K562 (cell line): Measurements from ENCODE around the gene CHRM4. TPM values are rescaled to one million over a fixed set of nuclear protein-coding genes. Genes with fewer than 3 reads are reported as not detected.
A peak's percentile ranks its signal among the peaks of the same experiment; 100 is the strongest.

Experiments used
- E2F8 ChIP-seq: fragments of 450-650 bp; IDR thresholded peaks from 2 replicates; pipeline ENCODE4 v1.7.1; 2018; ENCODE audit warnings: mild to moderate bottlenecking, low read depth; ENCODE audit not compliant: partially characterized antibody
- HDAC6 ChIP-seq: IDR thresholded peaks from 2 replicates; pipeline ENCODE4 v1.6.1; 2012; ENCODE audit warnings: low read depth, mild to moderate bottlenecking, control low read depth, inconsistent platforms, low read length, moderate library complexity
- HNRNPK ChIP-seq: fragments of 200-400 bp; formaldehyde crosslinking; IDR thresholded peaks from one replicate; pipeline ENCODE4 v1.6.1; 2018; ENCODE audit warnings: mild to moderate bottlenecking, low read depth, low read length; ENCODE audit not compliant: poor library complexity, severe bottlenecking
- KLF16 ChIP-seq: IDR thresholded peaks from 2 replicates; pipeline ENCODE4 v1.6.1; 2016; ENCODE audit warnings: antibody characterized with exemption
- MCM3 ChIP-seq: fragments of 450-650 bp; IDR thresholded peaks from 2 replicates; pipeline ENCODE4 v1.6.1; 2016
- MGA ChIP-seq: fragments of 450-650 bp; IDR thresholded peaks from 2 replicates; pipeline ENCODE4 v1.6.1; 2016; ENCODE audit warnings: mild to moderate bottlenecking, moderate library complexity
- NFRKB ChIP-seq: fragments of 450-650 bp; IDR thresholded peaks from 2 replicates; pipeline ENCODE4 v1.6.1; 2016; ENCODE audit warnings: low read depth
- SMAD1 ChIP-seq: fragments of 150-350 bp; IDR thresholded peaks from 2 replicates; pipeline ENCODE4 v1.6.1; 2014; ENCODE audit warnings: low read length, low read depth; ENCODE audit not compliant: partially characterized antibody
- ZFP30 ChIP-seq: fragments of 250-450 bp; sonication (Bioruptor Pico); IDR thresholded peaks from 2 replicates; pipeline ENCODE4 v1.8.0; 2022; ENCODE audit warnings: moderate library complexity, mild to moderate bottlenecking, inconsistent platforms, borderline replicate concordance
- ZNF224 ChIP-seq: sonication (generic); formaldehyde crosslinking; IDR thresholded peaks from 2 replicates; pipeline ENCODE4 v1.8.0; 2022; ENCODE audit warnings: mild to moderate bottlenecking, missing genetic modification reagents
- ZZZ3 ChIP-seq: fragments of 450-650 bp; IDR thresholded peaks from 2 replicates; pipeline ENCODE4 v1.6.1; 2016; ENCODE audit warnings: antibody characterized with exemption, mild to moderate bottlenecking, moderate library complexity
- polyA plus RNA-seq, 8 experiments: library from polyadenylated mRNA; depleted of rRNA in 4 of 8; stranded (reverse) in 5 of 8; unstranded in 3 of 8; fragments of >200 nt; fragmentation: Nextera tagmentation in 2 of 8; fragmentation: Illumina TruSeq in 1 of 8; extraction: Ambion mirVana in 2 of 8; extraction: Trizol in 1 of 8; gene quantifications; 2 replicates each; pipeline versions ENCODE4 v1.2.1 to v1.2.3, GENCODE V29; 2011 to 2014; ENCODE audit warnings: inconsistent platforms in 1 of 8, missing spikeins in 1 of 8
- total RNA-seq, 7 experiments: library from RNA; depleted of rRNA in 6 of 7; stranded (reverse); fragments of >200 nt in 6 of 7; fragmentation: Illumina TruSeq in 2 of 7; extraction: Trizol in 2 of 7; gene quantifications; 2 replicates each; pipeline versions ENCODE4 v1.2.1 to v1.2.3, GENCODE V29; 2011 to 2021; ENCODE audit warnings: low replicate concordance in 1 of 7

CHRM4 gene
- total and polyA plus RNA-seq, 9 of the 15 experiments (the other 6 are each of a cell fraction or from before 2014, with no cell fraction given), result 0.22 to 1.3 (median 0.40) TPM; not detected in 2

GRCh38 chr11:46352063-46352841 lies 39.3 kb downstream of the CHRM4 start (continued):
- TF ChIP-seq MGA (no peak), HDAC6 (no peak), E2F8 (peak; percentile 39), KLF16 (0 out of 2 replicates have a peak, but pooled peaks have one; percentile 24), MCM3 (no peak), HNRNPK (no peak), ZZZ3 (no peak), NFRKB (no peak), ZFP30 (no peak), SMAD1 (peak; percentile 40), ZNF224 (CRISPR knock-in tag) (no peak)
